PC-3 (cell line): ENCODE data around the gene ZNRF1.

Experiments used
- EZH2 ChIP-seq: fragments of 300-600 bp; sonication (generic); IDR thresholded peaks from one replicate; pipeline ENCODE4 v1.6.1; 2017; ENCODE audit warnings: antibody characterized with exemption, mild to moderate bottlenecking, low read length; ENCODE audit not compliant: unreplicated experiment
- EZH2phosphoT487 ChIP-seq: fragments of 300-600 bp; sonication (generic); IDR thresholded peaks from 2 replicates; pipeline ENCODE4 v1.6.1; 2018; ENCODE audit warnings: mild to moderate bottlenecking, antibody characterized with exemption, low read length, borderline replicate concordance
- TF ChIP-seq, protein P1 (sequence below): fragments of 300-600 bp; sonication (generic); conservative IDR thresholded peaks from 2 replicates; pipeline ENCODE4 v1.5.1; 2017; ENCODE audit warnings: antibody characterized with exemption, low read depth, mild to moderate bottlenecking, low read length

- TF ChIP-seq, protein P1, sequence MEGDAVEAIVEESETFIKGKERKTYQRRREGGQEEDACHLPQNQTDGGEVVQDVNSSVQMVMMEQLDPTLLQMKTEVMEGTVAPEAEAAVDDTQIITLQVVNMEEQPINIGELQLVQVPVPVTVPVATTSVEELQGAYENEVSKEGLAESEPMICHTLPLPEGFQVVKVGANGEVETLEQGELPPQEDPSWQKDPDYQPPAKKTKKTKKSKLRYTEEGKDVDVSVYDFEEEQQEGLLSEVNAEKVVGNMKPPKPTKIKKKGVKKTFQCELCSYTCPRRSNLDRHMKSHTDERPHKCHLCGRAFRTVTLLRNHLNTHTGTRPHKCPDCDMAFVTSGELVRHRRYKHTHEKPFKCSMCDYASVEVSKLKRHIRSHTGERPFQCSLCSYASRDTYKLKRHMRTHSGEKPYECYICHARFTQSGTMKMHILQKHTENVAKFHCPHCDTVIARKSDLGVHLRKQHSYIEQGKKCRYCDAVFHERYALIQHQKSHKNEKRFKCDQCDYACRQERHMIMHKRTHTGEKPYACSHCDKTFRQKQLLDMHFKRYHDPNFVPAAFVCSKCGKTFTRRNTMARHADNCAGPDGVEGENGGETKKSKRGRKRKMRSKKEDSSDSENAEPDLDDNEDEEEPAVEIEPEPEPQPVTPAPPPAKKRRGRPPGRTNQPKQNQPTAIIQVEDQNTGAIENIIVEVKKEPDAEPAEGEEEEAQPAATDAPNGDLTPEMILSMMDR: no peak
- TF ChIP-seq EZH2phosphoT487 (no peak), EZH2 (no peak)
These were observed 139.8 kb downstream of the ZNRF1 start for GRCh38 chr16:75138636-75139035.
